ENCODE measurements around the gene NINL.

The NINL gene

DNA sequence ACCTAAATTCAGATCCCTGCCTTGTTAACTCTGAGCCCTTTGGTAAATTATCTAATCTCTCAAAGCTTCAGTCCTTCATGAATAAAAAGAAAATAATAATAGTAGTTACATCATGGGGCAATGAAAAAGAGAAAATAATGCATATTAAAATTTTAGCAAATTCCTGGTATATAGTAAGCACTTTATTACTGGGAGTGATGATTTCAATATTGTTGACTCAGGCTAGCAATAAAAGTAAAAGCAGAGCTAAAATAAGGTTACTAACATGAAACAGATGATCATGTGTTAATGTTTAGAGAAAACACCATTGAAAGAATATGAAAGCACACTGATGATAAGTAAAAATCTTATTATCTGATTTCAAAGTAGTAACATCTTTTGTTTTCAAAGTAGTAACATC is 164.2 kb downstream of the NINL start:
- no peak for DNase-seq

DNA sequence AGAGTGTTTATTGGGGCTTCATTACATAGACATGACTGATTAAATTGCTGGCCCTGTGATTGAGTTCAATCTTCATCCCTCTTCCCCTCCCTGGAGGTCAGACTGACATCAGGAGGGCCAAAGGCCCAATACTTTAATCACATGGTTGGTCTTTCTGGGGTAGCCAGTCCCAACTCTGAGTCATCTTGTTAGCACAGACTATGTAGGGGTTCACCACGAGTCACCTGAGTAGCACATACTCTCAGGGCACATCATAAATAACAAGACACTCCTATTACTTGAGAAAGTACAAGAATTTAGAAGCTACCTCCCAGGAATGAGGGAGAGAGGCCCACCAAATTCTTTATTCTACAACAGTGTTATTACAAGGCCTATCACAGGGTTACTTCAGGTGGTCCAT is 166.6 kb downstream of the NINL start:
- no peak for DNase-seq

DNA sequence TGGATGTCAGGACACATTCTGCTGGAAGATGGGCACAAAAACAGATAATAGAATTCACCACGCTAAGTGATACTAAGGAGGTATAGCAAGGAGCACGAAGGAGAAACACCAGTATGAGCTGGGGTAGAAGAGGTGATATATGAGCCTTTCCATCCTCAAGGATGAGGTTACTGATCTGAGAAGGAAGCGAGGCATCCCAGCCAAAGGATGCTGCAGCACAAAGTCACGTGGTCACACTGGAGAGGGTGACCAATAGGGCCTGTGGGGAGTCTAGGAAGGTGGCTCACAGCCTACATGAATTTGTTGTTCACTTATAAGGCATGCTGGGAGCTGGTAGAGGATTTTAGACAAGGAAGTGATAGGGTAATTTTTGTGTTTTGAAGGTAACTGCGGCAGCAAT is 176.4 kb downstream of the NINL start:
- no peak for DNase-seq

DNA sequence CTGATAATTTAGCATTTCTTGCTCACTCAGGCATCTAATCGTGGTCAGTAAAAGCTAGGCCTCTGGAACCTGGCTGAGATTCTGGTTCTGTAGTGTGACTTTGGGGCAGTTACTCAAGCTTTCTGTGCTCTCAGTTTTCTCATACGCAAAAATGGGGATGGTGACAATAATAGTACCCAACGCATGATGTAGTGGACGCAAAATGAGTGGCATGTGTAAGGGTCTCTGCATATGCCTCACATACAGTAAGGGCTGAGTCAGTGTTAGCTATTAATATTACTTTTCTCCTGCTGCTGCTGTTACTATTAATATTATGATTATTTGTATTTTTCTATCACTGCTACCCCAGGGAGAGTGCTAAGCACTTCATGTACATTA is 177.2 kb downstream of the NINL start:
- no peak for DNase-seq

DNA sequence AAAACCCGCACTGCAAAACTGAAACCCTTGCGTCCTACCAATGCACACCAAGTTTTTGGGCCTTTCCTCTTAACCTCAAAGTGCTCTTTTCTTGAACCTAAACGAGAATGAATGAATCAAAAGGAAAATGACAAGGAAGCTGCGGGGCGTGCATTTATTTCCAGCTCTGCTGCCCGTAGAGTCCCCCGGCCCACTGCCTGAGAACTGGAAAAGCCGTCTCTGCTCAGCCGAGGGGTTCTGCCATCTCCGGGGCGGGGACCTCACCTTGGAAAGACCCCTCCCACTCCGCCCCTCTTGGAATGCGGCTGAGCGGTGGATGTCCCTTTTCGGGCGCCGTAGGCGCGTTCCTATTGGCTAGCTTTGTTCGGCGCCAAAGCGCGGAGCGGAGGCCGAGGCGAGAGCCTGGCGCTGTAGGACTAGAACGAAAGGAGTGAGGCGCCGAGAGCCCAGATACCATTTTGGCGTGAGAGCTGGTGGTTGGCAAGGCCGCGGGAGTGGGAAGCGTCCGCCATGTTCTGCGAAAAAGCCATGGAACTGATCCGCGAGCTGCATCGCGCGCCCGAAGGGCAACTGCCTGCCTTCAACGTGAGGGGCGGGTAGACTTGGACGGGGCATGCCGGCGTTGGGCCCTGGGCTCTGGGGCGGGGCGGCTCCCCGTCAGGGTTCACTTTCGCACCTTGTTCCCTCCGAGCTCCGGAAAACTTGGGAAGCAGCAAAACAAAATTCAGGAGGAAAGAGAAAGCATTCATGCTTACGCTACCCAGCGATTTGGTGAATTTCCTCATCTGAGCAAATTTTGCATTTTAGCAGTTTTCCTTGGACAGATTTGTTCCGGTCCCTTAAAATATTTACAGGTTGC is 177.8 kb downstream of the NINL start, which contains the start of gene GINS1:
TSS of gene GINS1 (plus strand) at position 363 of the 859 bp plus-strand sequence. CDS start at position 511, 148 bp downstream.
- peak in 55 of 56 donors; percentile 20 to 91 (median 73) for DNase-seq

All from nucleus accumbens (tissue), 56 donors.